Middle frontal gyrus (tissue), 1 donor: ENCODE results near the gene ABCC1.
"Not testable (repeated sequence)": the region's sequence is repeated elsewhere in the genome, so short reads cannot be mapped to it uniquely, and the experiment has no call there.

Source experiments
- DNase-seq: peaks from one replicate; pipeline ENCODE4 v3.0.0-alpha.2; 2015; ENCODE audit warnings: low spot score; ENCODE audit errors: extremely low spot score

The ABCC1 gene

GRCh38 chr16:15966836-15967546, 17.6 kb downstream of the ABCC1 start:
- DNase-seq = no peak

DNA sequence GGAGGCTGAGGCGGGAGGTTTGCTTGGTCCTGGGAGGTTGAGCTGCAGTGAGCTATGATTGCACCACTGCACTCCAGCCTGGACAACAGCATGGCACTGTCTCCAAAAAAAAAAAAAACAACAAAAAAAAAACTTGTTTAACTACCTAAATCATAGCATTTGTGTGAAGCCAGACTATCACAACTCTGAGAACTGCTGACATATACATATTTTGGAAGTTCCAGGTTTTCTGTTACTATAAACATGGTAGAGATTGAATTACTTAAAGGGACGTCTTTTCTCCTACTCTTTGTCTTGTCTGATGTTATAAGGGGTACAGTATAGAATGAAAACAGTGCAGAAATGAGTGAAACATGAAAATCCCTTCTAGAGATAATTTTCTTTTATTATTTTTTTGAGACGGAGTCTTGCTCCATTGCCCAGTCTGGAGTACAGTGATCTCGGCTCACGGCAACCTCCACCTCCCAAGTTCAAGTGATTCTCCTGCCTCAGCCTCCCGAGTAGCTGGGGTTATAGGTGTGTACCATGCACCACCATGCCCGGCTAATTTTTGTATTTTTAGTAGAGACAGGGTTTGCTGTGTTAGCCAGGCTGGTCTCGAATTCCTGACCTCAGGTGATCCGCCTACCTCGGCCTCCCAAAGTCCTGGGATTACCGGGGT, 18.4 kb downstream of the ABCC1 start:
- DNase-seq = no peak

- no peak for DNase-seq
Measured at GRCh38 chr16:15970202-15970601, 20.8 kb downstream of the ABCC1 start.

- DNase-seq = no peak
Measured at GRCh38 chr16:15970743-15971439, 21.5 kb downstream of the ABCC1 start.

DNA sequence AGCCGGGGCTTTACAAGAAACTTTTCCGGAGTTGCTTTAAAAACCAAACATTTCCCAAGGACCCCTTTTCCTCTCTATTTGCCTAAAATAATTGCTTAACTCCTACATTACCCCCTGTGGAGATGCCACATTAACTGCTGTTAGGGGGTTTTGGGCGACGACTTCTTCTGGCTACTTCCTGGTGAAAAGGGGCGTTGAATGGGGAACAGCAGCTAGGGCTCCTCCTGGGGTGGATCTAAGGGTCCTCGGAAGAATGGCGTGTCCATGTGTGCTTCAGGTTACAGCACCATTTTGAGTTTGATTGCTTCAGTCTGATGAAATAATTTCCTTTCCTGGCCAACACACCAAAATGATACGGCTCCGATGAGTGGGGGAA, 22.0 kb downstream of the ABCC1 start:
- DNase-seq = no peak

DNA sequence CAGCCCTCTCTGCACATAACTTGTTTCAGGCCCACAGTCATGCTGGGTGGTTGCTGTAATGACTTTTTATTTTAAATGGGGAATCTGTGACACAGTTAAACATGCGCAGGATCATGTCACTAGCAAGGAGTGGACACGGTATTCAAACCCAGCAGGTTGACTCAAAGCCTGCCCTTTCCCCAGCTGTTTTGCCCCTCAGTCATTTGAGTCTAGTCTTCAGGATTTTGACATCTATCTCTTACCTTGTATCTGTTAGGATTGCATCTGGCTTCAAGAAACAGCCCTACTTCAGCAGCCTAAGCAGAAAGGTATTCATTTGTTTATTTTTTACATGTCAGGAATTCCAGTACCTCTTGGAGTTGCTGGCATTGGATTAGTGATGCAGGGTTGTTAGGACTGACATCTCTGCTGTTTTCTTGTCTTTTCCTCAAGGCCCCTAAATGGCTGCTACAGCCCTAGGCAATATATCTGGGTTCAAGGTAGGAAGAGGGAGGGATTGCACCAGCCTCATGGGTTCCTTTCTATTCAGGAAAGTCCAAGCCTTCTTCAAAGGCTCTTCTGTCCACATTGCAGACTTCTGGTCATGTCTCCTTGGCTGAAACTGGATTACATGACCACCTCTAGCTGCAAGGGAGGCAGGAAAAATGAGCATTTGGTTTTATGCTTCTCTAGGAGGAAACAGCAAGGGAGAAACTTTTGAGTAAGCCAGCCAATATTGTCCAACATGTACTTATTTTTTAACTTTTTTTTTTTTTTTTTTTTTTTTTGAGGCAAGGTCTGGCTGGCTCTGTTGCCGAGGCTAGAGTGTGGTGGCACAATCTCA, 22.8 kb downstream of the ABCC1 start:
- DNase-seq = no peak

DNA sequence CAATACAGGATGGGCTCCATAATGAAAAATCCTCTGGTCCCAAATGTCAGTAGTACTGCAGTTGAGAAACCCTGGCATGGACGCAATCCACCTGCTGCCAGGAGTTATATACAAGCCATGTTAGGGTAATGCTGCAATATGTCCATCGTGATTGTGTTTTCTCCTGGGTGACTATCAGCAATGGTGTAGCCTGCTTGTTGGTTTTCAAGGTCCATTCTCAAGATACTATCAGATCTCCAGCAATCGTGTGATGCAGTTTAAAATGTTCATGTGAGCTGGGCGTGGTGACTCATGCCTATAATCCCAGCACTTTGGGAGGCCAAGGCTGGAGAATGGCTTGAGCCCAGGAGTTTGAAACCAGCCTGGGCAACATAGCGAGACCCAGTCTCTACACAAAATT, 24.0 kb downstream of the ABCC1 start:
- no peak for DNase-seq

DNA sequence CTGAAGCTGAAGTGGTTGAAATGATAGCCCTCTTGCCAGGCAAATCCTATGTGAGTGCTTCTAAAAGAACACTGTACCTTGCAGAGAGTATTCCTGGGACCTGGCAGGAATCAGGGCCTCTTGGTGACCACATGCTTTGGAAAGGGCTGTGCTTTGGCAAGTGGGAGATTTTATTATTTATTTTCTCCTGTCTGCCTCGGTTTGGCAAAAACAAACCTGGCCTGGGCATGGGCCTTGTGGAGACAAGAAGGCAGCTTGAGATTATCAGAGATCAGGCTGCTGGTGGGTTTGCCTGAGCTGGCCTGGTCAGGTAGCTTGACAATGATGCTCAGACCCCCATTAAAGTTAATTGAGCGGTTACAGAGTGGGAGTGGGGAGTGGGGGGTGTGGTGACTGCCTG, 24.6 kb downstream of the ABCC1 start:
- no peak for DNase-seq

GRCh38 chr16:15975172-15975571, 25.8 kb downstream of the ABCC1 start:
- no peak for DNase-seq

GRCh38 chr16:15976225-15976812, 26.9 kb downstream of the ABCC1 start:
- no peak for DNase-seq

DNA sequence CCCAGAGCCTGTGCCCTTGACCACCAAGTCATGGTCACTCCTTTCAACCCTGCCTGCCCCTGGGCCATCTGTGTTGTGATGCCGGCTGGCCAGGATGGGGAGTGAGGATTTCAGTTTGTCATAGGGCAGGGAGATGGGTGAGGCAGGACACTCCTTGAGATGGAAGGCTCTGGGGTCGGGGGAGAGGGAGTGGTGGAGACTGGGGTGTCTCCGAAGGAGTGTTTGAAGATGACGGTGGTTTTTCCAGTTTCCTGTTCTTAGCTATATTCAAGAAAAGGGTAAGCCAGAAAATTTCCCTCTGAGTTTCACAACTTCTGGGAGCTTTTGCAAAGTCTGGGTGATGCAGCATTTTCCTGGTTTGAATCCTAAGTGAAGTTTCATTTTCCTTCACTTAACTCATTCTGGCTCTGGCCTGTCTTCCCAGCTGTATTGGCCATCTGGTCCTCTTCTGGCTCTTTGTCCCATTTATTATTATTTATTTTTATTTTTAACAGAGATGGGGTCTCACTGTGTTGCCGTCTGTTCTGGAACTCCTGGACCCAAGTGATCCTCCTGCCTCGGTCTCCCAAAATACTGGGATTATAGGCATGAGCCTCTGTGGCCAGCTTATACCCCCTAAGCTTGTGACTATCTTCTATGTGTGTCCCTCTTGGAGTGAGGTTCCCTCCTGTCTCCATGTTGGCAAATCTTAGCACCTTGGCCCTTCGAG, 27.7 kb downstream of the ABCC1 start:
- DNase-seq = no peak

GRCh38 chr16:15979801-15980200, 30.4 kb downstream of the ABCC1 start:
- DNase-seq = no peak

DNA sequence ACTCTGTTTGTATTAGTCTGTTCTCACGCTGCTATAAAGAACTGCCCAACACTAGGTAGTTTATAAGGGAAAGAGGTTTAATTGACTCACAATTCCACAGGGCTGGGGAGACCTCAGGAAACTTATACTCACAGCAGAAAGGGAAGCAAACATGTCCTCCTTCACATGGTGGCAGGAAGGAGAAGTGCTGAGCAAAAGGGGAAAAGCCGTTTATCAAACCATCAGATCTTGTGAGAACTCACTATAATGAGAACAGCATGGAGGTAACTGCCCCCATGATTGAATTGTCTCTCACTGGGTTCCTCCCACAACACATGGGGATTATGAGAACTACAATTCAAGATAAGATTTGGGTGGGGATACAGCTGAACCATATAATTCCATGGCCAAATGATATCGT, 30.9 kb downstream of the ABCC1 start:
- DNase-seq = no peak

- no peak for DNase-seq
Measured at GRCh38 chr16:15981382-15981781, 32.0 kb downstream of the ABCC1 start.

DNA sequence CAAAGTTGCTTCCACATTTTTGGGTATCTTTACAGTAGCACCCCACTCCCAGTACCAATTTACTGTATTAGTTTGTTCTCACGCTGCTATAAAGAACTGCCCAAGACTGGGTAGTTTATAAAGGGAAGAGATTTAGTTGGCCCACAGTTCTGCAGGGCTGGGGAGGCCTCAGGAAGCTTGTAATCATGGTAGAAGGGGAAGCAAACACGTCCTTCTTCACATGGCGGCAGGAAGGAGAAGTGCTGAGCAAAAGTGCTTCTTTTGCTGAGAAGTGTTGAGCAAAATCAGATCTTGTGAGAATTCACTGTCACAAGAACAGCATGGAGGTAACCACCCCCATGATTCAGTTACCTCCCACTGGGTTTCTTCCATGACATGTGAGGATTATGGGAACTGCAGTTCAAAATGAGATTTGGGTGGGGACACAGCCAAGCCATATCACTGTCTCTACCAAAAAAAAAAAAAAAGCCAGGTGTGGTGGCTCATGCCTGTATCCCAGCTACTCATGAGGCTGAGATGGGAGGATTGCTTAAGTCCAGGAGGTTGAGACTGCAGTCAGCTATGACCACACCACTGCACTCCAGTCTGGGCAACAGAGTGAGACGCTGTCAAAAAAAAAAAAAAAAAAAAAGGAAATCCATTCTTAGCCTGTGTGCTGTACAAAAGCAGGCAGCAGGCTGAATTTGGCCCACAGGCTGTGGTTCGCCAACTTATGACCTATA, 32.9 kb downstream of the ABCC1 start:
- DNase-seq = not testable (repeated sequence)

- no peak for DNase-seq
Measured at GRCh38 chr16:15983898-15984297, 34.5 kb downstream of the ABCC1 start.

DNA sequence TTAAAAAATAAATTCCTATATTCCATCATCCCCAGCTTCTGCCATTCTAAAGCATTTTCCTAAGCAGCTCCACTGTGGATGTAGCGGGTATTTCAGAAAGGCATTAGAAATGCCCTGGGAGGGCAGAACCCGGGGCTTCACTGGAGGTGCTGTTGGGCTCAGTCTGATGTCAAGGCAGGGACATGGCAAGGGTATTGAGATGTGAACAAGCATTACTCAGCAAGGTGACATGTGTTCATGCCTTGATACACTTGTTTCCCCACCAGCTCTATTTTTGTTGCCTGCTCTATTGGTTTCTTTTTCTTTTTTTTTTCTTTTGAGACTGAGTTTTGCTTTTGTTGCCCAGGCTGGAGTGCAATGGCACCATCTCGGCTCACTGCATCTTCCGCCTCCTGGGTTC, 35.7 kb downstream of the ABCC1 start:
- DNase-seq = no peak

DNA sequence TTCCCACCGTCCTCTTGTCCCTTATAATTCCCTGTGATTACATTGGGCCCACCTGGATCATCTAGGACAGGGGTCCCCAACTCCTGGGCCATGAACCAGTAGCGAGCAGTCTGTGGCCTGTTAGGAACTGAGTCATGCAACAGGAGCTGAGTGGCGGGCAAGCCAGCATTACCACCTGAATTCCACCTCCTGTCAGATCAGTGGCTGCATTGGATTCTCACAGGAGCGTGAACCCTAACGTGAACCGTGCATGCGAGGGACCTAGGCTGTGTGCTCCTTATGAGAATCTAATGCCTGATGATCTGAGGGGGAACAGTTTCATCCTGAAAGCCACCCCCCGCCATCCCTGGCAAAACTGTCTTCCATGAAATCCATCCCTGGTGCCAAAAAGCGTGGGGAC, 36.8 kb downstream of the ABCC1 start:
- DNase-seq = no peak

DNA sequence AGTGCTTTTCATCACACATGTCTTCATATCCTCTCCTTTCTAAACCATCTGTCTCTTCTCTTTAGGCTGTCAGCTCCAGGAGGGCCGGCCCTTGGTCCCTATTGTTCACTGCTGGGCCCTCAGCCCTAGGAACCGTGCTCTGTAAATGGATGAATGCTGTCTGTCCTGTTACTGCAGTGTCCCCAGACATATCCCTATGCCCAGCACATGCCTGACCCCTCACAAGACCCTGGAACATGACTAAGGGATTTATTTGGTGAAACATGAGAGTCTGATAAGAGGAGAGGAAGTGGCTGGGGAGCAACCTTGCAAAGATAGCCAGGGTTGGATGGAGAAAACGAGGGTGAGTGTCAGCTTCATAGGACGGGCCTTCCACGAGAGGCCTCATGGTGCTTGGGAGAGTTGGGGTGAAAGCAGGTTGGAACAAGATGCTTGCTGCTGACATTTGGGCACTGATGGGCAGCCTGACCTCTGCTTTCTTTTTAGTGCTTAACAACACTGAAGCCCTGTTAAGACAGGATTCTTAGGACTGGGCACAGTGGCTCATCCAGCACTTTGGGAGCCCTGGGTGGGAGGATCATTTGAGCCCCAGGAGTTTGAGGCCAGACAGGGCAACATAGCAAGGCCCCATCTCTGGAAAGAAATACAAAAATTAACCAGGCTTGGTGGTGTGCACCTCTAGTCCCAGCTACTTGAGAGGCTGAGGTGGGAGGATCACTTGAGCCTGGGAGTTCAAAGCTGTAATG, 39.0 kb downstream of the ABCC1 start:
- no peak for DNase-seq
